GM21737 (cell line): ENCODE data around the gene SEPTIN12.
"Not testable (repeated sequence)": the region's sequence is repeated elsewhere in the genome, so short reads cannot be mapped to it uniquely, and the experiment has no call there.

ENCODE experiments used
- ATAC-seq: cut with Tn5 transposase; IDR thresholded peaks from one replicate; pipeline ENCODE4 v1.9.1; 2021; ENCODE audit warnings: mild to moderate bottlenecking, moderate library complexity; ENCODE audit not compliant: unreplicated experiment

SEPTIN12 gene

DNA sequence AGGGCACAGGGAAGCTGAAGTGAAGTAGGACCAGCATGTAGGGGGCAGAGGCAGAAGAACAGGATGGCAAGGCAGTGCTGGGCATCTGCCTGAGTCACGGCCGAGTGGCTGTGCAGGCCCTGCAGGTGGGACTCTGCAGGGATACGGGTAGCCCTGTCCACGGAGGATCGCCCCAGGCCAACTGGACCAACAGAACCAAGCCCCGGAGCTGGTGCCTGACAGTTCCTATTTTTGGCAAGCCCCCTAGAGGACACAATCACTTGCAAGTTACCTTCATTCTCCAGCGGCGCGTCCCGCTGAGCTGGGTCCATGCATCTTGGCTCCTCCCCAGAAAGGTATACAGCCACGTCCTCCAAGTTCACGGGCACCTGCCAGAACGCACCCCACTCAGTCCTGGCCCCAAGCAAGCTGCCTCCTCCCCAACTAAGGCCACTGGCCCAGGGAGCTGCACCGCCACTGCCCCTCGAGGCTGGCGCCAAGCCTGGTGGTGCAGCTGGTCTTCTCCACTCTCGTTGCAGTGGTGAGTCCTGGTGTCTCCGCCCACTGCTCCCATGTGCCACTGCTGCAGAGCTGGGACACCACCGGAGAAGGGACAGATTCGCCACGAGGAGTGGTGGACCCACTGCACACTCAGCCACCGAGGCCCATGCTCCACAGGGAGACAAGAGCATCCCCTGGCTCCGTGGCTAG, 27.8 kb downstream of the SEPTIN12 start:
- ATAC-seq = no peak

GRCh38 chr16:4755687-4756086, 32.5 kb downstream of the SEPTIN12 start:
- ATAC-seq = no peak

- no peak for ATAC-seq
Observed at GRCh38 chr16:4754865-4755264, 33.3 kb downstream of the SEPTIN12 start.

- ATAC-seq = no peak
Observed at GRCh38 chr16:4753227-4753626, 34.9 kb downstream of the SEPTIN12 start.

- ATAC-seq = no peak
Observed at GRCh38 chr16:4752351-4753100, 35.6 kb downstream of the SEPTIN12 start.

GRCh38 chr16:4750896-4751295, 37.2 kb downstream of the SEPTIN12 start:
- no peak for ATAC-seq

DNA sequence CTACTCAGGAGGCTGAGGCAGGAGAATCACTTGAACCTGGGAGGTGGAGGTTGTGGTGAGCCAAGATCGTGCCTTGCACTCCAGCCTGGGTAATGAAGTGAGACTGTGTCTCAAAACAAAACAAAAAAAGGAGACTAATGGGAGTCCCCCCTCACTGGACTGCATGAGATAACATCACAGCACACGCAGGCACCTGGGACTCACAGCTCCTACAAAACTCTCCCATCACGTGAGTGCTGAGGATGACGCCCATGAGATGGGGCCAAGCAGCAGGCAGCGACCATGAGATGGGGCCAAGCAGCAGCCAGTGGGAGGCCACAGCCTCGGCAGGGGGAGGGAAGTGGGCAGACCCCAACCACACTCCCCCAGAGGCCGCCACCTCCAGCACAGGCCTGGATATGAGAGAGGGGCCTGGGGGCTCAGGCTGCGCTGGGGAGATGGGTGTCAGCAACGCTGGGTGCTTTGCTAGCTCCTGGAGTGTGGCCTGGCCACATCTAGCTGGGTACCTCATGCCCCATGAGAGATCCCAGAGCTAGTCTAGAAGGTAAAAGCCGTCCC, 38.4 kb downstream of the SEPTIN12 start:
- ATAC-seq = no peak

GRCh38 chr16:4748682-4749411, 39.3 kb downstream of the SEPTIN12 start:
- ATAC-seq = no peak

GRCh38 chr16:4747906-4748681, 40.1 kb downstream of the SEPTIN12 start:
- ATAC-seq = no peak

DNA sequence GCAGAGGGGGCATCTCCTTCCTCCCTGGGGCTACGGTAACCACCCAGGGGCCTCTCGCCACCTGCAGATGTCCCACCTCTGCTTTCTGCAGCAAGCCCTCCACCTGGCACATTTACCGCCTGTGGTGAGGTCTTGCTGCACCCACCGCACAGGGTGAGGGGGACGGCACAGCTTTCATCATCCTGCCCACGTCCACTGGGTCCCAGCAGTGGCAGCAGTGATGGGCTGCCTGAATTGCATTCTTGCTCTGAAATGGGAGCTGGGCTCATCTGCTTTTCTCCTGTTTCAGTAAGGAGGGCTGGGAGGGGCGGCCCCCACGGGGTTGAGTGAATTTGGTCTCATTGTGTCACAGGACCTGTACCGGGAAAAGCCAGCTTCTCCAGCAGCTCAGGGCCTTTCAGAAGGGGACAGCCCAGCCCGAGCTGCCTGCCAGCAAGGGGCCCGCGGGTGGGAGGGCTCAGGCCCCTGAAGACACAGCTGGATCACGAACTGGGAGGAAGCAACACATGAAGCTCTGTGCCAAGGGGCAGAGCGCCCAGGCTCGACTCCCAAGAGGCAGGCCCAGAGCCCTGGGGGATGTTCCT, 41.1 kb downstream of the SEPTIN12 start:
- no peak for ATAC-seq

- ATAC-seq = no peak
Observed at GRCh38 chr16:4746215-4746614, 41.9 kb downstream of the SEPTIN12 start.

DNA sequence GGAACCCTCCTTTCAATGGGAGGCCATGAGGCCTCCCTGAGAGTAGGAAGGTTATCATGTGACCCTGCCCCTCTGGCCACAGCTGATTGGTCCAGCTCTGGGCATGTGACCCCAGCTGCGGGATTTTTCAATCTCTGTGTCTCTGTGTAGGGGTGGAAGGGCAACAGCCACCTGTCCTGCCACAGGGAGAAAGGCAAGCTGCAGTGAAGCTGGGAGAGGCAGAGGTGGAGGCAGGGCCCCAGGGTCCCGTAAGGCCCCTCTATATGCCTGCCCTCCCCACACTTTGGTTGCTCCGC, 42.9 kb downstream of the SEPTIN12 start:
- no peak for ATAC-seq

DNA sequence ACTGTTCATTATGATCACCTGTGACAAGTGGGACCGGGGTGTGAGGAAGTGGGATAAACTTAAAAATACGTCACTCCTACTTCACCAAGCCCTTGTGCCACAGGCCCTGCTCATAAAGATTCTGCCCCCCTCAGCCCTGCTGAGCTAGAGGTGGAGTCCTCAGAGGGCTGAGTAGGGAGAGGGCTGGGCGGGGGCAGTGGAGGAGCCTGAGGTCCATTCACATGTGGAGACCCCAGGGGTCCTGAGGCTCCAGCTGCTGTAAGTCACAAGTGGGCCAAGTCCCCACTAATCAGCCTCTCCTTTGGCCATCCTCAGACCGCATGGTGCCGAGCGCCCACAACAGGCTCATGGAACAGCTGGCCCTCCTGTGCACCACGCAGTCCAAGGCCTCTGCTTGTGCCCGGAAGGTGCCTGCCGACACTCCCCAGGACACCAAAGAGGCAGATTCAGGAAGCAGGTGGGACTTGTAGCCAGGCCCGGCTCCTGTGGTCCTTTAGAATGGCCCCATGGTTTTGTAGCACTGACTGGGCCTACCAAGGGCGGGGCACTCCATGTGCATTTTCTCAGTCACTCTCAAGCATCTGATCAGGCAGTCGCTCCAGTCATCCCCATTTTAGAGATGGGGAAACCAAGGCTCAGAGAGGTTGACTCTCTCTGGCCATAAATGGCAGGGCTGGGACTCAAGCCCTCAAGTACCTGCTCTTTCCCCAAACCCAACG, 43.4 kb downstream of the SEPTIN12 start:
- ATAC-seq = no peak

DNA sequence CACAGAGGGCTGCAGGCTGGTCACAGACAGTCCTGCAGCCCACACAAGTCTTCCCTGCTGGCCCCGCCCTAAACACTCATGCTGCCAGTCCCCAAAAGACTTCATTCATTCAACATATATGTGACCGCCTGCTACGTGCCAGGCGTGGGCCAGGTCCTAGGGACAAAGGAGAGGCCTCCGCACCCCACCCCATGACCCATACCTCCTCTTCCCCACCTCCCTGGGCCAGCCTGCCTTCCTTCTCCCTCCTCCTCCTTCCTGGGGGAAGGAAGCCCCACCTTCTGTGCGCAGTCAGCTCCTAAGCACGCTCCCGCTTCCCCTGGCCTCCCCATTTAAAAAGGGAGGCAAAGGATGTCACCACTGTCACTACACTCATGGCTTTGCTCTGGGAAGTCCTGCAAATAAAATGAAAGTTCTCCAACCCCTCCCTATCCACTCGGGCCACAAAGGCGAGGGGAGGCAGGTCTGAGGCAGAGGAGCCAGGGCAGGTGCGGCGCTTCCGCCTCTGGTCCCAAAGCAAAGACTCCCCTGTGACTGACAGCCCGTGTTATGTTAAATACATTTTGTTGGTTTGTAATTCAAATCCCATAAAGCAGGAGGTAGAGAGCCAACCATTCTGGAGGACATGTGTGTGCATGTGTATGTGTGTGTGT, 44.8 kb downstream of the SEPTIN12 start:
- ATAC-seq = no peak

- not testable (repeated sequence) for ATAC-seq
Observed at GRCh38 chr16:4738370-4738769, 49.8 kb downstream of the SEPTIN12 start.

DNA sequence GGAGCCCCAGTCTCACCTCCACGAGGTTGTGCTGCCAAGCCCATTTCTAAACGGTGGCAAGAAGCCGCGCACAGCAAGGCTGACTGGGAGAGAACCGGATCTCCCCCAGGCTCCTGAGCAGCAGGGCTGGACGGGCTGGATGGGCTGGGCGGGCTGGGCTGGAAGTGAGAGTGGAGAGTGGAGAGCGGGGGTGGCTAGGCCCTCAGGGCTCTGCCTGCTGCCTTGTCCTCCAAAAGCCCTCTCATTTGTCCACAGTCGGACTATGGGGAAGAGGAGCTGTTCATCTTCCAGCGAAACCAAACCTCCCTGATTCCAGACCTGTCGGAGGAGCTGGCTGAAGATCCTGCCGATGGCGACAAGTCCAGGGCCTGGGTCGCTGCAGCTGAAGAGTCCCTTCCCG, 50.6 kb downstream of the SEPTIN12 start:
- ATAC-seq = no peak

DNA sequence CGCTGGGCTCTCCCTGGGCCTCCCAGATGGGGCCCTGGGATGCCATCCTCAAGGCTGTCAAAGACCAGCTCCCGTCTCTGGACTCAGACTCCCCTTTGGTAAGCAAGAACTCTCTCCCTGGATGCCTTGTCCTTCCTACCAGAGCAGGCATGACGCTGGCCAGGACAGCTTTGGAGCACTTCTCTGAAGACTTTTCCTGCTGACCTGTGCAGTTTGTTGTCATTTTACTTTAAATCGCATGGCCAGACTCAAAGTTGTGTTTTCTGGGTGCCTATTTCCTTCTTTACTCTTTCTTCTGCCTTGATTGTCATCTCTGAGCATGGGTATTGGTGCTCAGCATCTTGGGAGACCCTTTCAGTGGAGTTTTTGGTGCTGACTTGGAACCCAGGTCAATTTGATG, 51.6 kb downstream of the SEPTIN12 start:
- no peak for ATAC-seq

DNA sequence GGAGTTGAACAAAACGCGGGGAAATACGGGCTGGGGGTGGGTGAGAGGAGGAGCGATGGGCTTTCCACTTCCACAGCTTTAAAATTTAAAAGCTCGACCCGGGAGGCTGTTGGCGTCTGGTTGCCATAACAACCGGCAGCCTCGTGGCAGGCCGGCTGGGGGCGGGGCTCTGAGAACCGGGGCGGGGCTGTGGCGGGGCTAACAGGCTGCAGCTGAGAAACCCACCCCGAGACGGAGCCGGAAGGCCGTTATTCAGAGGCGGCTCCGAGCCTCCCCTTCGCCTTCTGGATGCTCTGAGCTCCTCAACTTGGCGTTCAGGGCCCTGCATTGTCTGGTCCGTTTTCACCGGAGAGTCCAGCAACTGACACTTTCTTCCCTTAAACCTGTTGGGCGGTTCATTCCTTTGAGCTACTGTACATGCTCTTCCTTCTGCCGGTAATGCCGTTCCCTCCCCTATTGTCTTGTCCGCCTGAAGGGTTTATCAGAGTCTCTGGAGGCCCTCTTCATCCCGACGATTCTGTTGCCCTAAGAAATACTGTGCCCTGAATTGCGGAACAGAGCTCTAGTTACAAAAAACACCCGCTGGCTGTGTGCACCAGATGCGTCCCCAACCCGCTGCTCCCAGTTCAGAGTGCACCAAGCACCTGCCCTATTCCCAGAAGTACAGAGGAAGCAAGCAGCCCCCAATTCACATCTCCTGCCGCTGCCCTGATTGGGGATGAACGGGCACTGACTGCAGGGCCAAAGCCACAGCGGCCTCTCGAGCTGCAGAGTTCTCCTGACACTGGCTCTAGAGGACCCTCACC, 53.2 kb downstream of the SEPTIN12 start:
- peak; percentile 57 for ATAC-seq
